ENCODE results near the gene GIPR.

- peak; percentile 96 for TF ChIP-seq TAF1 (IDR thresholded peaks at IDR 0.05; ENCODE audit: borderline replicate concordance, insufficient read depth, low read length)
- 0 out of 2 replicates have a peak, but pooled peaks have one; percentile 16 for TF ChIP-seq SIN3A (IDR thresholded peaks at IDR 0.05; ENCODE audit: borderline replicate concordance, insufficient read depth, low read length)
- TF ChIP-seq REST (IDR thresholded peaks at IDR 0.05; ENCODE audit: insufficient read depth in 1 of 2, low read depth in 2 of 2, low read length in 2 of 2) = peak in 1 of 2 experiments; percentile 57; a peak in 1 of 4 replicates
Measured at GRCh38 chr19:45691516-45692186, 23.6 kb downstream of the GIPR start, which contains the start of gene SNRPD2.

Data from PFSK-1 (cell line).